ENCODE data around the gene TTBK1.
A peak's percentile ranks its signal among the peaks of the same experiment; 100 is the strongest.

Gene TTBK1

GRCh38 chr6:43256670-43257366 lies 13.5 kb downstream of the TTBK1 start:
- H3K79me2 ChIP-seq (ENCODE audit: insufficient read depth, low read depth) = no peaks in the 10 kb centered on the region
- no peaks in the 10 kb centered on the region for H4K20me1 ChIP-seq (ENCODE audit: insufficient read depth)
- peaks cover 23% of the 10 kb centered on the region for H3K4me1 ChIP-seq (ENCODE audit: low read depth, poor library complexity, severe bottlenecking)
- H3K27me3 ChIP-seq (ENCODE audit: insufficient read depth, low read depth) = no peaks in the 10 kb centered on the region
- H2AFZ ChIP-seq (ENCODE audit: low read depth) = peak overlapping the region; percentile 58; the same call in 1 of the 2 replicates
- no peaks in the 10 kb centered on the region for H3K36me3 ChIP-seq (ENCODE audit: insufficient read depth)
- H3K4me2 ChIP-seq = peak overlapping the region; percentile 58
- TF ChIP-seq CTCF (conservative IDR thresholded peaks at IDR 0.05; ENCODE audit: low read depth, low read length) = no peak
- no peak overlapping the region for H3K4me3 ChIP-seq (IDR thresholded peaks at IDR 0.05; ENCODE audit: insufficient read depth, low read depth, low read length)
- peak overlapping the region; percentile 24; the same call in 1 of the 2 replicates for H3K27ac ChIP-seq
- H3K9ac ChIP-seq = no peak overlapping the region

GRCh38 chr6:43257367-43258145 lies 14.3 kb downstream of the TTBK1 start:
- Histone ChIP-seq H3K4me3 (IDR thresholded peaks at IDR 0.05; ENCODE audit: insufficient read depth, low read depth, low read length) (no peak overlapping the region), H2AFZ (ENCODE audit: low read depth) (peak overlapping the region; percentile 58; the same call in 1 of the 2 replicates), H3K4me1 (ENCODE audit: low read depth, poor library complexity, severe bottlenecking) (peaks cover 23% of the 10 kb centered on the region), H3K36me3 (ENCODE audit: insufficient read depth) (no peaks in the 10 kb centered on the region), H3K4me2 (peak overlapping the region; percentile 58), H3K27me3 (ENCODE audit: insufficient read depth, low read depth) (no peaks in the 10 kb centered on the region), H4K20me1 (ENCODE audit: insufficient read depth) (no peaks in the 10 kb centered on the region), H3K9ac (no peak overlapping the region), H3K27ac (peak overlapping the region; percentile 24; the same call in 1 of the 2 replicates), H3K79me2 (ENCODE audit: insufficient read depth, low read depth) (no peaks in the 10 kb centered on the region)
- no peak for TF ChIP-seq CTCF (conservative IDR thresholded peaks at IDR 0.05; ENCODE audit: low read depth, low read length)

GRCh38 chr6:43258180-43258579 lies 14.9 kb downstream of the TTBK1 start:
- Histone ChIP-seq H3K79me2 (ENCODE audit: insufficient read depth, low read depth) (no peaks in the 10 kb centered on the region), H3K36me3 (ENCODE audit: insufficient read depth) (no peaks in the 10 kb centered on the region), H3K27me3 (ENCODE audit: insufficient read depth, low read depth) (no peaks in the 10 kb centered on the region), H2AFZ (ENCODE audit: low read depth) (peak overlapping the region; percentile 58; the same call in 1 of the 2 replicates), H3K4me1 (ENCODE audit: low read depth, poor library complexity, severe bottlenecking) (peaks cover 24% of the 10 kb centered on the region), H3K27ac (peak overlapping the region; percentile 24; the same call in 1 of the 2 replicates), H3K4me2 (peak overlapping the region; percentile 58), H3K9ac (no peak overlapping the region), H4K20me1 (ENCODE audit: insufficient read depth) (no peaks in the 10 kb centered on the region), H3K4me3 (IDR thresholded peaks at IDR 0.05; ENCODE audit: insufficient read depth, low read depth, low read length) (no peak overlapping the region)
- no peak for TF ChIP-seq CTCF (conservative IDR thresholded peaks at IDR 0.05; ENCODE audit: low read depth, low read length)

- Histone ChIP-seq H3K36me3 (ENCODE audit: insufficient read depth) (no peaks in the 10 kb centered on the region), H3K4me3 (IDR thresholded peaks at IDR 0.05; ENCODE audit: insufficient read depth, low read depth, low read length) (no peak overlapping the region), H3K9ac (no peak overlapping the region)
Measured at GRCh38 chr6:43258807-43259686, 15.8 kb downstream of the TTBK1 start.

More at GRCh38 chr6:43258807-43259686, 15.8 kb downstream of the TTBK1 start:
- H3K27me3 ChIP-seq (ENCODE audit: insufficient read depth, low read depth) = no peaks in the 10 kb centered on the region
- H3K4me1 ChIP-seq (ENCODE audit: low read depth, poor library complexity, severe bottlenecking) = peaks cover 29% of the 10 kb centered on the region
- no peak for TF ChIP-seq CTCF (conservative IDR thresholded peaks at IDR 0.05; ENCODE audit: low read depth, low read length)
- H3K79me2 ChIP-seq (ENCODE audit: insufficient read depth, low read depth) = no peaks in the 10 kb centered on the region
- no peak overlapping the region for H3K4me2 ChIP-seq
- H4K20me1 ChIP-seq (ENCODE audit: insufficient read depth) = no peaks in the 10 kb centered on the region
- H2AFZ ChIP-seq (ENCODE audit: low read depth) = no peak overlapping the region
- H3K27ac ChIP-seq = no peak overlapping the region
